ENCODE data around the gene CFAP43.
A peak's percentile ranks its signal among the peaks of the same experiment; 100 is the strongest.

The CFAP43 gene

GRCh38 chr10:104150139-104150538 lies 82.0 kb downstream of the CFAP43 start:
- Histone ChIP-seq H3K9ac (ENCODE audit: low read depth, low read length) (no peak overlapping the region), H3K4me3 (ENCODE audit: low read depth, low read length) (no peak overlapping the region), H3K4me1 (ENCODE audit: control insufficient read depth, insufficient read depth, low read length) (no peaks in the 10 kb centered on the region), H3K9me3 (ENCODE audit: control insufficient read depth, insufficient read depth, low read length) (no peaks in the 10 kb centered on the region), H3K36me3 (ENCODE audit: control insufficient read depth, insufficient read depth, low read length) (no peaks in the 10 kb centered on the region), H3K27me3 (ENCODE audit: control insufficient read depth, insufficient read depth, low read length) (no peaks in the 10 kb centered on the region)

- Histone ChIP-seq H3K4me1 (ENCODE audit: control insufficient read depth, insufficient read depth, low read length) (peaks cover 3% of the 10 kb centered on the region), H3K4me3 (ENCODE audit: low read depth, low read length) (no peak overlapping the region), H3K9ac (ENCODE audit: low read depth, low read length) (no peak overlapping the region), H3K9me3 (ENCODE audit: control insufficient read depth, insufficient read depth, low read length) (no peaks in the 10 kb centered on the region), H3K27me3 (ENCODE audit: control insufficient read depth, insufficient read depth, low read length) (no peaks in the 10 kb centered on the region), H3K36me3 (ENCODE audit: control insufficient read depth, insufficient read depth, low read length) (no peaks in the 10 kb centered on the region)
Measured at GRCh38 chr10:104146882-104147281, 85.3 kb downstream of the CFAP43 start.

GRCh38 chr10:104144931-104145330 lies 87.2 kb downstream of the CFAP43 start:
- Histone ChIP-seq H3K36me3 (ENCODE audit: control insufficient read depth, insufficient read depth, low read length) (no peaks in the 10 kb centered on the region), H3K27me3 (ENCODE audit: control insufficient read depth, insufficient read depth, low read length) (no peaks in the 10 kb centered on the region), H3K4me1 (ENCODE audit: control insufficient read depth, insufficient read depth, low read length) (peaks cover 3% of the 10 kb centered on the region)

DNA sequence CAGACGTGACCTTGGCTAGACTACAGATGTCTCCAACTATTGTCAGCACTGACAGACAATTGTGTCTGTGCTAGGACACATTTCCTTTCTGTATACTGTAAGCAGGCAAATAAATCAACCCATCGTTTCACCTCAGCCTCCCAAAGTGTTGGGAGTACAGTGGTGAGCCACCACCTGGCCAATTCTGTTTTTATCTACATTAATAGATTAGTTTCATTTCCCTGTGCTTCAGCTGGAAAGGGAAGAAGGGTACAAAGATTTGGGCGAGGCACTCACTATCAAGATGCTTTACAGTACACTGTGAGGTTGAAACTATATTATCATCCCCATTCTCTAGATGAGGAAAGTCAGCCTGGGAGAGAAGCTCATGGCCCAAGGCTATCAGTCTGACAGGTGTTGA lies 88.3 kb downstream of the CFAP43 start:
- peaks cover 3% of the 10 kb centered on the region for H3K4me1 ChIP-seq (ENCODE audit: control insufficient read depth, insufficient read depth, low read length)
- no peaks in the 10 kb centered on the region for H3K27me3 ChIP-seq (ENCODE audit: control insufficient read depth, insufficient read depth, low read length)
- no peaks in the 10 kb centered on the region for H3K36me3 ChIP-seq (ENCODE audit: control insufficient read depth, insufficient read depth, low read length)

More at GRCh38 chr10:104144931-104145330, 87.2 kb downstream of the CFAP43 start:
- Histone ChIP-seq H3K4me3 (ENCODE audit: low read depth, low read length) (no peak overlapping the region), H3K9me3 (ENCODE audit: control insufficient read depth, insufficient read depth, low read length) (no peaks in the 10 kb centered on the region), H3K9ac (ENCODE audit: low read depth, low read length) (no peak overlapping the region)

GRCh38 chr10:104142081-104142480 lies 90.1 kb downstream of the CFAP43 start:
- no peak overlapping the region for H3K4me3 ChIP-seq (ENCODE audit: low read depth, low read length)
- no peaks in the 10 kb centered on the region for H3K36me3 ChIP-seq (ENCODE audit: control insufficient read depth, insufficient read depth, low read length)
- H3K9ac ChIP-seq (ENCODE audit: low read depth, low read length) = no peak overlapping the region
- H3K27me3 ChIP-seq (ENCODE audit: control insufficient read depth, insufficient read depth, low read length) = no peaks in the 10 kb centered on the region
- H3K4me1 ChIP-seq (ENCODE audit: control insufficient read depth, insufficient read depth, low read length) = peaks cover 3% of the 10 kb centered on the region
- no peaks in the 10 kb centered on the region for H3K9me3 ChIP-seq (ENCODE audit: control insufficient read depth, insufficient read depth, low read length)

More for the DNA sequence above, 88.3 kb downstream of the CFAP43 start:
- no peak overlapping the region for H3K4me3 ChIP-seq (ENCODE audit: low read depth, low read length)
- no peaks in the 10 kb centered on the region for H3K9me3 ChIP-seq (ENCODE audit: control insufficient read depth, insufficient read depth, low read length)
- H3K9ac ChIP-seq (ENCODE audit: low read depth, low read length) = no peak overlapping the region

DNA sequence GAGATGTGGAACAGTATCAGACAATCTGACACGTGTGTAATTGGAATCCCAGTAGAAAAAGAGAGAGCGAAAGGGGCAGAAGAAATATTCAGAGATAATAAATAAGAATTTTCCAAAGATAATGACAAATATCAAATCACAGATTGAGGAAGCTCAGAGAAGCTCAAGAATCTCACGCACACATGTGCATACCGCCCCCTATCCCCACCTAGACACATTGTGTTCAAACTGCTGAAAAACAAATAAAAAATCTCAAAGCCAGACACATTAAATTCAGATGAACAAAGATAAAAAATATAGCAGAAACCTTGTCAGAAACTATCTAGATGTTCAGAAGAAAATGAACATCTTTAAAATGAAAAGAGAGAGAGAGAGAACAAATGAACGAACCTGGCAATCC lies 92.9 kb downstream of the CFAP43 start:
- H3K9ac ChIP-seq (ENCODE audit: low read depth, low read length) = no peak overlapping the region
- H3K4me3 ChIP-seq (ENCODE audit: low read depth, low read length) = no peak overlapping the region
- H3K36me3 ChIP-seq (ENCODE audit: control insufficient read depth, insufficient read depth, low read length) = no peaks in the 10 kb centered on the region
- H3K9me3 ChIP-seq (ENCODE audit: control insufficient read depth, insufficient read depth, low read length) = no peaks in the 10 kb centered on the region
- peaks cover 3% of the 10 kb centered on the region for H3K4me1 ChIP-seq (ENCODE audit: control insufficient read depth, insufficient read depth, low read length)
- H3K27me3 ChIP-seq (ENCODE audit: control insufficient read depth, insufficient read depth, low read length) = no peaks in the 10 kb centered on the region

- Histone ChIP-seq H3K4me1 (ENCODE audit: control insufficient read depth, insufficient read depth, low read length) (peaks cover 3% of the 10 kb centered on the region), H3K27me3 (ENCODE audit: control insufficient read depth, insufficient read depth, low read length) (no peaks in the 10 kb centered on the region), H3K4me3 (ENCODE audit: low read depth, low read length) (no peak overlapping the region), H3K9ac (ENCODE audit: low read depth, low read length) (no peak overlapping the region), H3K36me3 (ENCODE audit: control insufficient read depth, insufficient read depth, low read length) (no peaks in the 10 kb centered on the region), H3K9me3 (ENCODE audit: control insufficient read depth, insufficient read depth, low read length) (no peaks in the 10 kb centered on the region)
Measured at GRCh38 chr10:104138131-104138530, 94.0 kb downstream of the CFAP43 start.

GRCh38 chr10:104130041-104130440 lies 102.1 kb downstream of the CFAP43 start:
- no peaks in the 10 kb centered on the region for H3K36me3 ChIP-seq (ENCODE audit: control insufficient read depth, insufficient read depth, low read length)
- no peak overlapping the region for H3K4me3 ChIP-seq (ENCODE audit: low read depth, low read length)
- no peak overlapping the region for H3K9ac ChIP-seq (ENCODE audit: low read depth, low read length)
- H3K9me3 ChIP-seq (ENCODE audit: control insufficient read depth, insufficient read depth, low read length) = no peaks in the 10 kb centered on the region
- no peaks in the 10 kb centered on the region for H3K27me3 ChIP-seq (ENCODE audit: control insufficient read depth, insufficient read depth, low read length)
- H3K4me1 ChIP-seq (ENCODE audit: control insufficient read depth, insufficient read depth, low read length) = no peaks in the 10 kb centered on the region

DNA sequence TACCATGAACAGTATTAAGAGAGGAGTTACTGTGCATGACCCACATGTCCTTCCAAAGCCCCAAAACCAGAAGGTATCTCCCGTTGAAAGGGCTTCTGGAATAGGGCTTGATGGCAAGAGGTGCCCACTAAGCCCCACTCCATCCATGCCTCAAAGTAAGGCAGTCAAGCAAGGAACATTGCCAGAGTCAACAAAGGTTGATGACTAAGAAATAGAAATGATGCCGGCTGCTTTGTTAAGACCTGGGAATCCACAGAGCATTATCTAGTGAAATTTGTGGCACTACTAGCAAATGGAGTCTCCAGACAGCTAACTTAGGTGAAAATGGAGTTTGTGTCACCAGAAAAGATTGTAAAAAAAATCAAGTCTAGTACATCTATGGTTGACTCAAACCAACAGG lies 104.0 kb downstream of the CFAP43 start:
- Histone ChIP-seq H3K9me3 (ENCODE audit: control insufficient read depth, insufficient read depth, low read length) (no peaks in the 10 kb centered on the region), H3K9ac (ENCODE audit: low read depth, low read length) (no peak overlapping the region), H3K27me3 (ENCODE audit: control insufficient read depth, insufficient read depth, low read length) (no peaks in the 10 kb centered on the region), H3K4me1 (ENCODE audit: control insufficient read depth, insufficient read depth, low read length) (no peaks in the 10 kb centered on the region), H3K4me3 (ENCODE audit: low read depth, low read length) (no peak overlapping the region), H3K36me3 (ENCODE audit: control insufficient read depth, insufficient read depth, low read length) (no peaks in the 10 kb centered on the region)

DNA sequence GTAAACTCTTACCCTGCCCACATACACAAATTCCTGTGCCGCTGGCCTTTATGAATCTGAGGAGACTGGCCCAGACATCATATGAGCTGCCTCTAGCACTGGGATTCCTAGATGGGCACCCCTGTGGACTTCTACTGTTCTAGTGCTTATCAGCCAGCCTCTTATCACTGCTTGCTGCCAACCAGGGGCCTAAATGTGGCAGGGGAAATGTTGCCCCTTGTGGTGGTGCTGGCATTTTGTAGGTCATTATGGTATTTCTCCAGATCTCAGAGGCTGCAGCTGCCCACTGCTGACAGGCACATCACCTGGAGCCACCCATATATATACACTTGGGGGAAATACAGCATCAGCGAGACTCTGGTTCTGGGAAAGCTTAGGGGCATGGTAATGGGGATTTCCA lies 104.8 kb downstream of the CFAP43 start:
- no peaks in the 10 kb centered on the region for H3K27me3 ChIP-seq (ENCODE audit: control insufficient read depth, insufficient read depth, low read length)
- no peaks in the 10 kb centered on the region for H3K4me1 ChIP-seq (ENCODE audit: control insufficient read depth, insufficient read depth, low read length)
- H3K9me3 ChIP-seq (ENCODE audit: control insufficient read depth, insufficient read depth, low read length) = no peaks in the 10 kb centered on the region
- no peak overlapping the region for H3K9ac ChIP-seq (ENCODE audit: low read depth, low read length)
- no peaks in the 10 kb centered on the region for H3K36me3 ChIP-seq (ENCODE audit: control insufficient read depth, insufficient read depth, low read length)
- H3K4me3 ChIP-seq (ENCODE audit: low read depth, low read length) = no peak overlapping the region

DNA sequence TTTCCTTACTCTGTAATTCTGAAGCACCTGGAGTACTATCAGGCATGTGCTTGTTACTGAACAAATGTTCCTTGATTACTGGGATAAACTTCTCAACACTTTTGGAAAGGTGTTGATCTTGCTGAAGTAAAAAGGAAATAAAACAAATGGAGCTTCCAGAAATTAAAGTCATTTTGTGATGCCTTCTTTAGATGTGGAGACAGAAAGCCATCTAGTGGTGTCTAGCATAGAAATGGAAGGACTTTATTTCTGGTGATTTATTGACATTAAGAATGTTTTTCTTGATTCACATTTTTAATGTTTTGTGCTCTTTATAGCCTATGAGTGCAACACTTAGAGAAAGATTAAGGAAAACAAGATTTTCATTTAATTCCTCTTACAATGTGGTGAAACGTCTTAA lies 108.8 kb downstream of the CFAP43 start:
- Histone ChIP-seq H3K9me3 (ENCODE audit: control insufficient read depth, insufficient read depth, low read length) (no peaks in the 10 kb centered on the region), H3K4me1 (ENCODE audit: control insufficient read depth, insufficient read depth, low read length) (peaks cover 4% of the 10 kb centered on the region)

DNA sequence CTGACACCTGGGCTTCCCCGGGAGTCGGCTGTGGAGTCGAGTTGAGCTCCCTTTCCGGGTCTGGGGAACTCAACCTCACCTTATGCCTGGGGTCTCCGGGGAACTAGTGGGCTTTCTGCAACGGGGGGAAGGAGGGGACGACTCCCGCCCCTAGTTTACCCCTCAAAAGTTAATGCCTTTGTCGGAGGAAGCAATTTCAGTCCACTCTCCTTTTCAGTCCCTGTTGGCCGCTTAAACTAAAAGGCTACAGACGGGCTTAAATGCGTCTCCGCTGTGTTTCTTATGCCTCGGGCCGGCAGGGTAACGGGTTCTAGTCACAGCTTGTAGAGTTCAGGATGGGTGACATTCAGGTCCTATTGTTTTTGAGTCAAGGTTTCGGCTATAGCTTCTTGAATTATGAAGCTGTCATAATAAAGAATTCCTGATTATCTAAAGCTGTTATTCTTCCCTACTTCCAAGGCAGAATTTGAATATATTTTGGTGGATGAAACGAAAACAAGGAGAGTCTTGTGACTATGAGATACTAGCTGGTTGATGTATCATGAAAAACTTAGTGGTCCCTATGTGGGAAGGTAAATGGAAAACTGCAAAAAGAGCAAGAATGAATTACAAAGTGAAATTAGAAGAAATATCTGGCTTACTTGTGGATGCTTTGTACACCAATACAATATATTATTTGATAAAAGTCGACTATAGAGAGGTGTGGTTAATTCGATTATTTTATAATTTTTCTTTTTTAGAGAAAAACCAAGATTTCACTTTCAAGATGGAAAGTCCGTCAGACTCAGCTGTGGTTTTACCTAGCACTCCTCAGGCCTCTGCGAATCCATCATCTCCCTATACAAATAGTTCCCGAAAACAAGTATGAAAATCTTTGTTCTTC lies 109.7 kb downstream of the CFAP43 start:
- peaks cover 4% of the 10 kb centered on the region for H3K4me1 ChIP-seq (ENCODE audit: control insufficient read depth, insufficient read depth, low read length)
- H3K9ac ChIP-seq (ENCODE audit: low read depth, low read length) = peak overlapping the region; percentile 89
- H3K9me3 ChIP-seq (ENCODE audit: control insufficient read depth, insufficient read depth, low read length) = no peaks in the 10 kb centered on the region
- H3K27me3 ChIP-seq (ENCODE audit: control insufficient read depth, insufficient read depth, low read length) = no peaks in the 10 kb centered on the region
- peak overlapping the region; percentile 93 for H3K4me3 ChIP-seq (ENCODE audit: low read depth, low read length)
- H3K36me3 ChIP-seq (ENCODE audit: control insufficient read depth, insufficient read depth, low read length) = no peaks in the 10 kb centered on the region

More for the DNA sequence above, 108.8 kb downstream of the CFAP43 start:
- H3K27me3 ChIP-seq (ENCODE audit: control insufficient read depth, insufficient read depth, low read length) = no peaks in the 10 kb centered on the region
- no peak overlapping the region for H3K4me3 ChIP-seq (ENCODE audit: low read depth, low read length)
- H3K36me3 ChIP-seq (ENCODE audit: control insufficient read depth, insufficient read depth, low read length) = no peaks in the 10 kb centered on the region
- no peak overlapping the region for H3K9ac ChIP-seq (ENCODE audit: low read depth, low read length)

Data from iPS-15b (cell line).